MM.1S (cell line): ENCODE data around the gene HYAL3.

Source experiments
- DNase-seq: peaks from one replicate; pipeline ENCODE4 v3.0.0-alpha.2; 2015
- H2AFZ ChIP-seq: fragments of 300-600 bp; sonication (generic); 2 replicates; pipeline ENCODE4 v1.6.0; 2016; ENCODE audit warnings: antibody characterized with exemption, low read length
- H3F3A ChIP-seq: fragments of 300-600 bp; sonication (generic); 2 replicates; pipeline ENCODE4 v1.6.1; 2016; ENCODE audit warnings: mild to moderate bottlenecking, antibody characterized with exemption, low read length, moderate library complexity, mixed read lengths; ENCODE audit not compliant: insufficient read depth
- H3K27ac ChIP-seq: fragments of 300-600 bp; sonication (generic); 2 replicates; pipeline ENCODE4 v1.5.1; 2016; ENCODE audit warnings: mild to moderate bottlenecking, low read length
- H3K27me3 ChIP-seq: fragments of 300-600 bp; sonication (generic); replicated peaks from 2 replicates; pipeline ENCODE4 v1.6.0; 2016; ENCODE audit warnings: low read length; ENCODE audit not compliant: insufficient read depth
- H3K36me3 ChIP-seq: fragments of 300-600 bp; sonication (generic); replicated peaks from 2 replicates; pipeline ENCODE4 v1.6.1; 2016; ENCODE audit warnings: mild to moderate bottlenecking, low read length, mixed read lengths; ENCODE audit not compliant: insufficient read depth
- H3K4me1 ChIP-seq: fragments of 300-600 bp; sonication (generic); 2 replicates; pipeline ENCODE4 v1.6.1; 2016; ENCODE audit warnings: low read length, mixed read lengths
- H3K4me2 ChIP-seq: fragments of 300-600 bp; sonication (generic); 2 replicates; pipeline ENCODE4 v1.6.0; 2016; ENCODE audit warnings: low read depth, low read length
- H3K4me3 ChIP-seq: fragments of 300-600 bp; sonication (generic); 2 replicates; pipeline ENCODE4 v1.5.1; 2016; ENCODE audit warnings: low read length, mixed read lengths
- H3K79me2 ChIP-seq: fragments of 300-600 bp; sonication (generic); 2 replicates; pipeline ENCODE4 v1.6.1; 2016; ENCODE audit warnings: mixed run types, low read length, mixed read lengths
- H3K9ac ChIP-seq: fragments of 300-600 bp; sonication (generic); 2 replicates; pipeline ENCODE4 v1.6.1; 2016; ENCODE audit warnings: low read length, mixed read lengths
- H3K9me2 ChIP-seq: fragments of 300-600 bp; sonication (generic); replicated peaks from 2 replicates; pipeline ENCODE4 v1.6.1; 2016; ENCODE audit warnings: mild to moderate bottlenecking, low read length, mixed read lengths; ENCODE audit not compliant: insufficient read depth
- H3K9me3 ChIP-seq: fragments of 300-600 bp; sonication (generic); replicated peaks from 2 replicates; pipeline ENCODE4 v1.6.1; 2016; ENCODE audit warnings: mild to moderate bottlenecking, low read length, mixed read lengths; ENCODE audit not compliant: insufficient read depth
- H4K20me1 ChIP-seq: fragments of 300-600 bp; sonication (generic); 2 replicates; pipeline ENCODE4 v1.6.1; 2016; ENCODE audit warnings: mild to moderate bottlenecking, low read length, moderate library complexity, mixed read lengths; ENCODE audit not compliant: insufficient read depth
- CTCF ChIP-seq: fragments of 300-600 bp; sonication (generic); IDR thresholded peaks from 2 replicates; pipeline ENCODE4 v1.5.1; 2016; ENCODE audit warnings: antibody characterized with exemption, low read length, mixed read lengths
- EZH2 ChIP-seq: fragments of 300-600 bp; sonication (generic); optimal IDR thresholded peaks from 2 replicates; pipeline ENCODE3; 2017; ENCODE audit warnings: low read depth, mild to moderate bottlenecking, antibody characterized with exemption, low read length, mixed read lengths
- EZH2phosphoT487 ChIP-seq: fragments of 300-600 bp; sonication (generic); IDR thresholded peaks from 2 replicates; pipeline ENCODE4 v1.6.1; 2018; ENCODE audit warnings: antibody characterized with exemption, low read length

The HYAL3 gene

GRCh38 chr3:50327129-50327528, 27.9 kb upstream of the HYAL3 start:
- Histone ChIP-seq H3K27ac (no peak overlapping the region), H4K20me1 (no peaks in the 10 kb centered on the region), H3K79me2 (peaks cover 43% of the 10 kb centered on the region), H3K9me3 (no peaks in the 10 kb centered on the region), H3K4me3 (peak overlapping the region; percentile 94), H3K9ac (peak overlapping the region; percentile 98), H3K27me3 (no peaks in the 10 kb centered on the region), H3K4me2 (peak overlapping the region; percentile 99), H3K4me1 (0 out of 2 replicates have a peak, but pooled peaks cover 5% of the 10 kb centered on the region), H3K9me2 (no peaks in the 10 kb centered on the region), H3K36me3 (peaks cover 13% of the 10 kb centered on the region), H3F3A (peaks cover 12% of the 10 kb centered on the region; the same call in 1 of the 2 replicates), H2AFZ (no peak overlapping the region)
- DNase-seq: no peak
- TF ChIP-seq CTCF: no peak
- no peak for TF ChIP-seq EZH2phosphoT487
- TF ChIP-seq EZH2: no peak

DNA sequence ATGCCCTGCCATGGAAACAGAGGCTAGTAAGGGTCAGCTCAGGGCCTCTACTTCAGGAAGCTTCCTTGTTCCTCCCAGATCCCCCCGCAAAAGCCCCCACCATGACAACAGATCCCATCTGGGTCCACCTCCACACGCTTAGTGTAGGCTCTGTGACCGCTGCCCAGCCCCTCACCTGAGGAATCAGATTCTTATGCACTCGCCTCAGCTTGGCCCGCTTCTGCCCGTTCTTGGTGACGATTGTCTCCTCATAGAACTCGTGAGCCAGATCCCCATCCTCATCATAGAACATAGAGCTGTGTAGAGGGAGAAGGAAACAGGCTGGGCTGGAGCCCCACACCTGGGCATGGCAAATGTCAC, 27.0 kb upstream of the HYAL3 start:
- Histone ChIP-seq H3K4me3 (no peak overlapping the region), H3K4me2 (no peak overlapping the region), H3K27ac (no peak overlapping the region), H2AFZ (no peak overlapping the region), H3F3A (peaks cover 12% of the 10 kb centered on the region; the same call in 1 of the 2 replicates), H3K4me1 (0 out of 2 replicates have a peak, but pooled peaks cover 5% of the 10 kb centered on the region), H3K36me3 (peaks cover 8% of the 10 kb centered on the region), H3K9ac (no peak overlapping the region), H3K9me2 (no peaks in the 10 kb centered on the region), H3K79me2 (peaks cover 33% of the 10 kb centered on the region), H4K20me1 (no peaks in the 10 kb centered on the region), H3K27me3 (no peaks in the 10 kb centered on the region), H3K9me3 (no peaks in the 10 kb centered on the region)
- no peak for TF ChIP-seq EZH2phosphoT487
- no peak for TF ChIP-seq EZH2
- no peak for TF ChIP-seq CTCF
- DNase-seq: no peak

DNA sequence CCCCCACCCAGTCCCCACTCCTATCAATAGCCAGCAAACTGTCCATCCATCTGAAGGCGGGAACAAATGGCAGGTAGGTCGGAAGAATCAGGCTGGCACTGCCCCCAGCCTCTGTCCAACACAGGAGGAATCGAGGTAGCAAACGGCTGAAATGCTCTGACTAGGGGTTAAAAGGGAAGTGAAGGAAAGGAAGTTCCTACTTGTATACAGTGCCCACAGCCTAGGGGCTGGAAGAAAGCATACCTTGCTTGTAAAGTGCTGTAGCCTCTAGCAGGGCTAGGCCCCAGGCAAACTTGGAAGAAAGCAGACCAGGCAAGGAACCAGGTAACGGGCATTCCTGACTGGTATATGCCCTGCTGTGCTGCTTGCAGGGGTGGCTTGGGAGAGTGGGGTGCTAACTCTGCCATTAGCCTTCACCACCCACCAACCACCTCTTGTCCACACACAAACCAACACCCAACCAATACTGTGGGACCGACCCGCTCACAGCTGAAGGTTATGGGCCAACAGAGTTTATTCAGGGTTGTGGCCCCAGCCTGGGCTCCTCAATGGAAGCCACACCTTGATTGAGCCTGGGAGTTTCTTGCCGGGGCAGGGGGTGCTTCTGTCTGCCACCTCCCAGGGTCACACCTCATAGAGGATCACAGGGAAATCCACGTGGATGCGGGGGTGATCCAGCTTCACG, 26.4 kb upstream of the HYAL3 start:
- DNase-seq: no peak
- no peak overlapping the region for H3K4me2 ChIP-seq
- H3K9me2 ChIP-seq: no peaks in the 10 kb centered on the region
- no peak overlapping the region for H3K9ac ChIP-seq
- 0 out of 2 replicates have a peak, but pooled peaks cover 5% of the 10 kb centered on the region for H3K4me1 ChIP-seq
- no peak overlapping the region for H2AFZ ChIP-seq
- H4K20me1 ChIP-seq: no peaks in the 10 kb centered on the region
- TF ChIP-seq EZH2phosphoT487 (no peak), CTCF (no peak), EZH2 (no peak)
- no peak overlapping the region for H3K4me3 ChIP-seq
- peaks cover 28% of the 10 kb centered on the region for H3K79me2 ChIP-seq
- H3K36me3 ChIP-seq: peaks cover 4% of the 10 kb centered on the region
- H3F3A ChIP-seq: peaks cover 12% of the 10 kb centered on the region; the same call in 1 of the 2 replicates
- no peaks in the 10 kb centered on the region for H3K27me3 ChIP-seq
- H3K9me3 ChIP-seq: no peaks in the 10 kb centered on the region
- H3K27ac ChIP-seq: no peak overlapping the region
